GM12873 (cell line): ENCODE data around the gene OGA.

ENCODE experiments used
- TF ChIP-seq, protein P1 (sequence below): IDR thresholded peaks from 2 replicates; pipeline ENCODE4 v1.5.1; 2012; ENCODE audit warnings: low read depth, mild to moderate bottlenecking, moderate library complexity, low read length, control low read depth; ENCODE audit not compliant: insufficient read depth; ENCODE audit errors: missing control alignments

OGA gene

GRCh38 chr10:101840102-101840684 is 21.9 kb upstream of the OGA start:
- TF ChIP-seq, protein P1, sequence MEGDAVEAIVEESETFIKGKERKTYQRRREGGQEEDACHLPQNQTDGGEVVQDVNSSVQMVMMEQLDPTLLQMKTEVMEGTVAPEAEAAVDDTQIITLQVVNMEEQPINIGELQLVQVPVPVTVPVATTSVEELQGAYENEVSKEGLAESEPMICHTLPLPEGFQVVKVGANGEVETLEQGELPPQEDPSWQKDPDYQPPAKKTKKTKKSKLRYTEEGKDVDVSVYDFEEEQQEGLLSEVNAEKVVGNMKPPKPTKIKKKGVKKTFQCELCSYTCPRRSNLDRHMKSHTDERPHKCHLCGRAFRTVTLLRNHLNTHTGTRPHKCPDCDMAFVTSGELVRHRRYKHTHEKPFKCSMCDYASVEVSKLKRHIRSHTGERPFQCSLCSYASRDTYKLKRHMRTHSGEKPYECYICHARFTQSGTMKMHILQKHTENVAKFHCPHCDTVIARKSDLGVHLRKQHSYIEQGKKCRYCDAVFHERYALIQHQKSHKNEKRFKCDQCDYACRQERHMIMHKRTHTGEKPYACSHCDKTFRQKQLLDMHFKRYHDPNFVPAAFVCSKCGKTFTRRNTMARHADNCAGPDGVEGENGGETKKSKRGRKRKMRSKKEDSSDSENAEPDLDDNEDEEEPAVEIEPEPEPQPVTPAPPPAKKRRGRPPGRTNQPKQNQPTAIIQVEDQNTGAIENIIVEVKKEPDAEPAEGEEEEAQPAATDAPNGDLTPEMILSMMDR, result no peak

DNA sequence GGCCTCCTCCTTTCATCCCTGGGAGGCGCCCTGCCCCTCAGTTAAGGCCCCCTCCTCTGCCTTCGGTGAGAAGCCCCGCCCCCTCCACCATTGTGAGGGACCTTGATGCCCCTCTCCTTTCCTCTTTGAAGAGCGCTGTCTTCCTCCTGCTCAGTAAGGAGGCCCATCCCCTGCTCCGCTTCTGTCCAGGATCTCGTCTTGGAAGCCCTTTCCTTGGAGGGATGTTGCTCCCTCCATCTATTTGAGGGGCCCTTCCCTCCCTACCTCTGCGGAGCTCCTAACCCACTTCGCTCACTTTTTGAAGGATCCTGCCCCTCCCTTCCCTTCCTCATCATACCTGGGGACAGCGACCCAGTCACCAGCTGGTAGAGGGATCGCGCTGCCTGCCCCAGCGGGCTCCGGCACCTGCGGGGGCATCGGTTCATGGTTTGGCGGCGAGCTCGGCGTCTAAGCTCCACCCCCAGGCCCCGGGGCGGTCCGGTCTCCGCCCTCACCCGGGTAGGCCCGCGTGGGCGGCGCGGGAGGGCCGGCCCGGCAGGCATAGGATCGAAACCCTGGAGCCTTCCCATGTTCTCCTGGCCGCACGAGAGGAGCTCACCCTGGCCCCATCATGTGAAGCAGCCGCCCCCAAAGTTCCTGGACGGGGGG is 21.3 kb upstream of the OGA start:
- TF ChIP-seq, protein P1, result no peak

DNA sequence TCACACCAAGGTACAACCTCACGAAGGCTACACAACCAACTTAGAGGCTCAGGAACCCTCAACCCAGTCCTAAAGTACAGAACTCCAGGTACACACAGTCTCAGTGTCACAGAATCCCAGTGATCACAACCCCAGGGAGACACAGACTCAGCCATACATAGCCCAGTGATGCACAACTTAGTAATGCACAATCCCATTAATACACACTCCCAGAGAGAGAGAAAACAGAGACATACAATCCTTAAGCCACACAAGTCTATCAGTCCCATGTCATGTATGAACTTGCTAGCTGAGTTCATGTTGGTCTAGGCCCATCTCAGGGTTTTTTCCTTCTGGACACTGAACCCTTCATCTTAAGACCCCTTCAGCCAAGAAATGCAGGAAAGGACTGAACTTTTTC is 20.8 kb upstream of the OGA start:
- TF ChIP-seq, protein P1, result no peak

DNA sequence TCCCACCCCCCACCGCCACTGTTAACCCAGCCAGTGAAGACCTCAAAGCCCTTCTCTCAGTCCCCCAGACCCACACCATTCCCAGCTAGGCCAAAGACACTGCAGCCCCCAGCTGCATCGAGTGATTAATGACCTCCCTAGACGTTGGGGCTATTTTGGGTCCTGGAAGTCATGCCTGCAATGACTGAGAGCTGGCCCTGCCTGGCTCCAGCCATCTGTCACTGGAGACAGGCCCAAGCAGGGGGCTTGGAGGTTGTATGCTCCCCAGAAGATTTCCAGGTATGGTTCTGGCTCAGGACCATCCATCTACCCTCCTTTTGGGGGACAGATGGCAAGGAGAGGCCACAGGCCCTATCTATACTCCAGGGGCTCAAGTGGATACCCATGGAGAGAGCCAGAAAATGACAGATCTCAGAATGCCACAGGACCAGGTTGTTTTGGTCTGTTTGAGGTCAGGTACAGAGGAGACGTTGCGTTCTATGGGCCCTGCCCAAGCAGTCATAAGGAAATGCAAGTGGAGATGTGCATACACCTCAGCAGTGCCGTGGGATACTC is 20.2 kb upstream of the OGA start:
- TF ChIP-seq, protein P1, result no peak

DNA sequence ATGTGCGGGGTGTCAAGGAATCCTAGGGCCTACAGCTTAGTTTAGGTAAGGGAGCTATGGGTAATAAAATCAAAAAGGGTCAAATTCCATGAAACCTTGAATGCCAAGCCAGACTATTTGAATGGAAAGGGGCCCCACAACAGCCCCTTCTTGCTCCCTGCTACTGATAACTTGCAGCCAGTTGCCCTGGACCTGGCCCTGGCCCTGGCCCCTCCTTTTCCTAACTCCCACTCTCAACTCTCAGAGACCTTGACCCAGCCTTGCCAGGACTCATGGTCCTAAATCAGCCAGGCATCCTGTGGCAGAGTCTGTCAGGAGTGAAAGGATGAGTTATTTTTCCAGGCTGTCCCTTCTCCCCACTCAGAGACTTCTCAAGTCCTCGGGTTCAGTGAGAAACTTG is 19.5 kb upstream of the OGA start:
- TF ChIP-seq, protein P1, result no peak

- TF ChIP-seq, protein P1, result no peak
Observed at GRCh38 chr10:101835362-101835761, 17.1 kb upstream of the OGA start.

DNA sequence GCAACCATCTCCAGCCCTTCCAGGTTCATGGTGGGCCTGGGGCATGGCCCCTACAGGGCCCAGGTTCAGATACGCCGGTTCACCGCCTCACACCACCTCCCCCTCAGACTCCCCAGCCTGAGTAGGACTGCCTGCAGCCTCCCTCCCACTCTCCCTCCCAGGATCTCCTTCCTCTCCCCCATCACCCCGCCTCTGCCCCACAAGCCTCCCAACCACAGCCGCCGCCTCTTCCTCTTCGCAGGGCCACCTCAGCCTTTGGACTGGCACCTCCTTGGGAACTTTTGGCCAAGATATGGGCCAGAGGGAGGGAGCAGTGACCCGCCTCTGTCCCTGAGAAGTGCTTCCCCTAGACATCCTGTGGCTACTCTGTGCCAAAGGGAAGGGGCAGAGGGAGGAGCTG is 16.1 kb upstream of the OGA start:
- TF ChIP-seq, protein P1, result no peak
